ENCODE results near the gene AGPAT4. TPM values are rescaled to one million over a fixed set of nuclear protein-coding genes. Genes with fewer than 3 reads are reported as not detected.
A peak's percentile ranks its signal among the peaks of the same experiment; 100 is the strongest.

Gene AGPAT4
- total RNA-seq, 2 donors from 2014 or later: 15.9 to 19.2 TPM

DNA sequence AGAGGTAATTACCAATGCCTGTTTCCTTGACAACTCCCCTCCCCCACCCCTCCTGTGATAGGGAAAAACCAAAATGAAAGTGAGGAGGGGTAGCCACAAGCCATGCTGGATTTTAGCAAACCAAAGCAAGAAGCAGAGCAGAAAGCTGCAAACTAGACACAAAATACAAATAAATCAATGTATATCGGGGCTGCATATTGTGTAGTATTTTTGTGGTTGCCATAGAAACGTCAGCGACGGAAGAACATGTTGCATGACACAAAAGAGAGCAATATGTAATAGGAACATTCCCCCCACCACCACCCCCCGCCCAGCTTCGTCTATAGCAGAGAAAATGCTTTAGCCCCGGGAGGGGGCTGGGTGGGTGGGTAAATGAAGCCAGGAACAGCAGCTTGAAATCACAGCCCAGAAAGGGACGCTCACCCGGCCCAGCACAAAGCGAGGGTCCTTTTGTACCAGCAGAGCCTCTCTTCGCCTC, 548 bp downstream of the AGPAT4 start:
- peak overlapping the region; percentile 95 for H3K4me3 Mint-ChIP-seq
- no peaks in the 10 kb centered on the region for H3K9me3 ChIP-seq (ENCODE audit: control insufficient read depth, low read length, poor library complexity, severe bottlenecking)
- peaks cover 6% of the 10 kb centered on the region for H3K36me3 Mint-ChIP-seq (ENCODE audit: low read depth)
- peak; percentile 63 for ATAC-seq
- H3K27ac Mint-ChIP-seq: peak overlapping the region; percentile 97
- peaks cover 28% of the 10 kb centered on the region for H3K4me1 Mint-ChIP-seq
- H3K27me3 Mint-ChIP-seq: no peaks in the 10 kb centered on the region
- peak; percentile 18 to 53 (median 26) for DNase-seq

DNA sequence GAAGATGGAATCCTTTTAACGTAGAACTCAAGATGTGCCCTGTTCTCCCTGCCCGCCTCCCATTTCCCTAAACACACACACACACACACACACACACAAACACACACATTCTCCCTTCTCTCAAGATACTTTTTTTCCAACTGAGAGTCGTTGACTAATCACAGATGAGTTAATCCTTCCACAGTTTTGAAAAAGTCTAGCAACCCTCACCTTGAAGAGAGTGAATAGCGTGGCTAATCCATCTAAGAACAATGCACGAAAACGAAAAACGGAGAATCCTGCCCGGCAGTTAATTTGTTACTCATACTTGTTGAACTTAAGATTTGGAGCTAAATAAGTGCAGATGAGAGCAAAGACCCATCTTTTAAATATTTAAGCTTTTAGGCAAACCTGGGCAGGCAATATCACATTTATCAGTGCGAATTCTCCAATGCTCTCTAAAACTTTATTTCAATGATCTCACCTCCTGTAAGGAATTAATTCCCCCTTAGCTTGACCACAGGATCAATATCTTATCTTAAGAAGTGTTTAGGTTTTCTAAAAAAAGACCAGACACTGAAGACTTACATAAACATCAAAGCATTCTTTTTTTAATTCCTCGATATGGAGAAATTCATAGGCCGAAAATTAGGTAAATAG, 1.1 kb downstream of the AGPAT4 start:
- Mint-ChIP-seq H3K27me3 (no peaks in the 10 kb centered on the region), H3K27ac (peak overlapping the region; percentile 97), H3K4me3 (peak overlapping the region; percentile 95), H3K36me3 (ENCODE audit: low read depth) (peaks cover 6% of the 10 kb centered on the region), H3K4me1 (peaks cover 31% of the 10 kb centered on the region)
- ATAC-seq: no peak
- H3K9me3 ChIP-seq (ENCODE audit: control insufficient read depth, low read length, poor library complexity, severe bottlenecking): no peaks in the 10 kb centered on the region
- no peak for DNase-seq

DNA sequence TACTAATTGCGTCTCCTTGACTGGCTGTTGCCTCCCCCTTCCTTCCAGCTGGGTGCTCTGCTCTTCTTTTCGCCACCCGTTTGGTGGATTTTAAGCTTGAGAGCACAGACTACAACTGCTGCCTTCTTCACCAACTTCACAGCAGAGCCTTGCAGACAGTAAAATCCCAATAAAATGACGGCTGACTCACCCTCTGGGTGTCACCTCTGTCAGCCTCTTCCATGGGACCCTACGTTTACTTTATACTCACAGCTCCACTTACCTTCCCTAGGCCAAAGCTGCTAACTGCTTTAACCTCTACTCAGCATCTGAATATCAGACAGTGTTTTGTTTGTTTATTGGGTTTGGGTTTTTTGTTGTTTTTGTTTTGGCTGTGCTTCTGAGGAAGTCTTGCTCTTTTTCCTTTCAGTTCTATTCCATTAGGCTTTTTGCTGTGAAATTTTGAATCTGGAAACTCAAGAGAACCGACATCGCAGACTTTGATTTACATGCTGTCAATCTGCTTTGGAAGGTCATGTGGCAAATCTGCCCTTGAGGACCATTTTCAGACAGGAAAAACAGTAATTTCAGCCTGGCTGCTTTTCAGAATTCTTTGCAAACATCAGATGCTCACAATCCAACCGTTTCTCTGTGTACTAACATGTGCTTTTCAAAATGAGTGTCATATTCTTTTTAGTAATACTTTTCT, 2.4 kb downstream of the AGPAT4 start:
- Mint-ChIP-seq H3K4me1 (peaks cover 37% of the 10 kb centered on the region), H3K4me3 (peak overlapping the region; percentile 34), H3K27ac (peak overlapping the region; percentile 97)

DNA sequence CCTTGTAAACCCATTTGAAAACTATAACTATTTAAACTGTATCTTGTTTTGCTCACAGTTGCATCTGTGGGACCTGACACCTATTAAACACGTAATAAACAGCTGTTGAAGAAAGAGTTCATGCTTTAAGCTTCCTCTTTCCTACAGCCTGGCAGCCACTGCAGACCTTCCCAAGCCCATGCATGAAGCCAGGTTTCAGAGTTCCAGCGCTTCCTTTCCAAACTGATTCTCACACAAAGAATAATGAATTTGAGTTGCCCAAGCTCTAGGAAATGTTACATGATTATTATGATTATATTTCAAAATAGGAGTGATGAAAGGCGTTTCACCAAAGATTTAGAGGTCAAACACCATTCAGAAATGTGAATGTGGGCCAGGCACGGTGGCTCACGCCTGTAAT, 3.7 kb downstream of the AGPAT4 start:
- H3K36me3 Mint-ChIP-seq (ENCODE audit: low read depth): peaks cover 6% of the 10 kb centered on the region

More for the DNA sequence above, 2.4 kb downstream of the AGPAT4 start:
- ATAC-seq (no peak), DNase-seq (no peak)
- no peaks in the 10 kb centered on the region for H3K27me3 Mint-ChIP-seq
- no peaks in the 10 kb centered on the region for H3K9me3 ChIP-seq (ENCODE audit: control insufficient read depth, low read length, poor library complexity, severe bottlenecking)
- peaks cover 6% of the 10 kb centered on the region for H3K36me3 Mint-ChIP-seq (ENCODE audit: low read depth)

DNA sequence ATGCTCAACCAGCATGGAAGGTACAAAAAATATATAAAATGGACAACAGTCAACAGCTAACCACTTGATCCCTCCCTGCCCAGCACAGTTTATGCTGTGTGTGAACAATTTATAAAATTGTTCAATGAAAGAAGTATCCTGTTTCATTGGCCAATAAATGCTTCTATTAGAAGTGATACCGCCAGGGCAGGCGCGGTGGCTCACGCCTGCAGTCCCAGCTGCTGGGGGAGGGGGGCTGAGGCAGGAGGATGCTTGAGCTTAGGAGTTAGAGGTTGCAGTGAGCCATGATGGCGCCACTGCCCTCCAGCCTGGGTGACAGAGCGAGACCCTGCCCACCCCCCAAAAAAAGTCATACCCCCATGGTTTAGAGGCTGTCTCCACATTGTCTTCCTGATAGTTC, 4.6 kb downstream of the AGPAT4 start:
- Mint-ChIP-seq H3K4me3 (peak overlapping the region; percentile 7), H3K27ac (peak overlapping the region; percentile 1), H3K27me3 (no peaks in the 10 kb centered on the region), H3K36me3 (ENCODE audit: low read depth) (peaks cover 8% of the 10 kb centered on the region), H3K4me1 (peaks cover 38% of the 10 kb centered on the region)
- ATAC-seq: no peak
- no peaks in the 10 kb centered on the region for H3K9me3 ChIP-seq (ENCODE audit: control insufficient read depth, low read length, poor library complexity, severe bottlenecking)
- DNase-seq: no peak

More for the DNA sequence above, 3.7 kb downstream of the AGPAT4 start:
- no peak overlapping the region for H3K4me3 Mint-ChIP-seq
- ATAC-seq (no peak), DNase-seq (no peak)
- peaks cover 40% of the 10 kb centered on the region for H3K4me1 Mint-ChIP-seq
- peak overlapping the region; percentile 1 for H3K27ac Mint-ChIP-seq
- no peaks in the 10 kb centered on the region for H3K27me3 Mint-ChIP-seq
- no peaks in the 10 kb centered on the region for H3K9me3 ChIP-seq (ENCODE audit: control insufficient read depth, low read length, poor library complexity, severe bottlenecking)

DNA sequence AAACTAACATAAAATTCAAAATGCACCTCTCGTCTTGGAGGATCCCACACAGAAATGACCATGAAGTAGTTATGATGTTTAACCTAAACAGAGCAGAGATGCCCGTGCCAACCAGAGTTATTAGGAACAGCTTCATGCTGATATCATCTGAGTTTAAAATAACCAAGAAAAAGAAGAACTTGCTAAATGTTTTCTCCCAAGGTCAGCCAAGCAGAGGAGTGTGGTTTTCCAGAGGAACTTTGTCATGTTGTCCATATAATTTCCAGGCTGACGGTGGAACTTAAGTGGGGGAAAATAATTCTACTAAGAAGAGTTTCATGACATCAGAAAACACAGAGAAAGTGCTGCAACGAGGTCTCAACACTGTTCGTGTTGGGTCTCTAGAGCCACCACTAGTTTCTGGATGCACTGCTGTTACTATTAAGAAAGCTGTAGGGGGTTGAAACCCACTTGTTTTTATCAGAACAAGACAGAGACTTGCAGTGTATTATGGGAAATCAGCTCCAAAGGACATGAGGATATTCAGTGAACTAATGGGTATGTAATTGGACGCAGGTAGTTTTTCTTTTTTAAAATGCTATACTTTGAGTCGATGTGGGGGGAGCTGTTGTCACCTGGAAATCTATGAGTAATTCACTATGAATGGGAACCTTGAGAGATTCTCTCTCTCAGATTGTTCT, 5.2 kb downstream of the AGPAT4 start:
- Mint-ChIP-seq H3K4me3 (no peak overlapping the region), H3K27ac (no peak overlapping the region), H3K36me3 (ENCODE audit: low read depth) (peaks cover 8% of the 10 kb centered on the region), H3K27me3 (no peaks in the 10 kb centered on the region), H3K4me1 (peaks cover 35% of the 10 kb centered on the region)
- H3K9me3 ChIP-seq (ENCODE audit: control insufficient read depth, low read length, poor library complexity, severe bottlenecking): no peaks in the 10 kb centered on the region
- no peak for ATAC-seq
- no peak for DNase-seq

DNA sequence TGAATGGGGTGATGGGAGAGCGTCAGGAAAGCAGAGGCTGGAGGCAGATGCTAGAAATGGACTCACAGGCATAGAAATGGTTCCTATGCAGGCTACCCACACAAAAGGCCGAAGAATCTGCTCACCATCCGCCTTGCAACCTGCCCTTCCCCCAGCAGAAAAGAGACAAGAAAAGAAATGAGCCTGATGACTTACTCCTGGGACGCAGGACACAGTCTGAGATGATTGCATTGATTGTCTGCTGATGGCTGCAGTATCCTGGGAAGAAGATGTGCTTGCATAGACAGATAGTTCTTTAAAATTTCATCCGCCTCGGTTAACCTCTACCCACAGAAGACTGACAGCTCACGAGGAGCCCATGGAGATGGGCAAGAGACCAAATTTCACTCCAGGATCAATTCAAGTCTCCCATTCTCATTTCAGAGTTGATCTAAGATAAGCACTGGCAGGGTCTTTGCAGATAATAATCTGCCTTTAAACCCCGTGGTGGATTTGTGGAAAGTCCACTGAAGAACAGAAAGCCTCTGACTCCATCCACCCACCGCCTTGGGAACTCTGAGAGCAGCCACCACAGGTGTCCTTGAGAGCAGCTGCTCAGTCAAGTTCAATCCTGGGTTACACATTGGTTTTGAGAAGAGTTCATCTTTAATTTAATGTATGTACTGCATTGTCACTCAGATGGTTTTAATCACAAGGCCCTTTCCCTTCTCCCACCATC, 7.2 kb downstream of the AGPAT4 start:
- Mint-ChIP-seq H3K27ac (peak overlapping the region; percentile 83), H3K4me3 (no peak overlapping the region), H3K36me3 (ENCODE audit: low read depth) (peaks cover 11% of the 10 kb centered on the region), H3K27me3 (no peaks in the 10 kb centered on the region), H3K4me1 (peaks cover 33% of the 10 kb centered on the region)
- no peaks in the 10 kb centered on the region for H3K9me3 ChIP-seq (ENCODE audit: control insufficient read depth, low read length, poor library complexity, severe bottlenecking)
- ATAC-seq: no peak
- DNase-seq: no peak

DNA sequence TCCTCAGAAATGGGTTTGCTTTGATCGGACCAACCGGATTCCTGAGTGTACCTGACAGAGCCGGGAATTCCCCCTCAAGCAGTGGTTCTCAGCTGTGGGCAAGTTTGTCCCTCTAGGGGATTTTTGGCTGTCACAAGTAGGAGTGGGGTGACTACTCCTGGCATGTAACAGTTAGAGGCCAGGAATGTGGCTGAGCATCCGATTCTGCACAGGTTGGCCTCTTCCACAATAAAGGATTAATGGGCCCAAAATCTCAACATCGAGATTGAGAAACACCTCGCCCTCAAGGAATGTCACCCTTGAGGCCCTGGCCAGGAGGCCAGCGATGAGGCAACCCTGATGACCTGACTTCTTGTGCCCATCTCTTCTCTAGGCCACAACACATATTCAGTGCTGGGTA, 7.9 kb downstream of the AGPAT4 start:
- no peaks in the 10 kb centered on the region for H3K27me3 Mint-ChIP-seq
- ATAC-seq: peak; percentile 35
- DNase-seq: no peak

DNA sequence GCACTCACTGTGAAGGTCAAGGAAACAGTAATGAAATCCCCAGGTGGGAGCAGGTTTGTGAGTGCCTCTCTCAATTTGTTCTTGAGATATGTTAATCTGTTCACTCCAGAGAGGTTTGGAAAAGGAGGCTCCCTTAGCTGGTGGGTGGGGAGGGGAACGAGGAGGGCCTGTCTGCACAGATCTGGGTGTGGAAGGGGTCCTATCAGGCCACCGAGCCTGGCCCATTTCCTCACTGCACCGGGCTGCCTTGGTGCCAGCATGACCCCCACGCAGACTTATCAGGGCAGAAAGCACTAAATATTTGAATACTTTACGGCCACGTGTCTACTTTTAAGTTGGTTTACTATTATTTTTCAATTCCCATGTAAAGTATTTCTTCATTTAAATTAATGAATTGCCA, 8.3 kb downstream of the AGPAT4 start:
- Mint-ChIP-seq H3K4me1 (peaks cover 30% of the 10 kb centered on the region), H3K4me3 (no peak overlapping the region), H3K27ac (peak overlapping the region; percentile 83), H3K36me3 (ENCODE audit: low read depth) (peaks cover 10% of the 10 kb centered on the region), H3K27me3 (no peaks in the 10 kb centered on the region)
- ATAC-seq (no peak), DNase-seq (no peak)
- no peaks in the 10 kb centered on the region for H3K9me3 ChIP-seq (ENCODE audit: control insufficient read depth, low read length, poor library complexity, severe bottlenecking)

More for the DNA sequence above, 7.9 kb downstream of the AGPAT4 start:
- H3K4me3 Mint-ChIP-seq: no peak overlapping the region
- H3K27ac Mint-ChIP-seq: peak overlapping the region; percentile 83
- H3K9me3 ChIP-seq (ENCODE audit: control insufficient read depth, low read length, poor library complexity, severe bottlenecking): no peaks in the 10 kb centered on the region
- peaks cover 9% of the 10 kb centered on the region for H3K36me3 Mint-ChIP-seq (ENCODE audit: low read depth)
- peaks cover 30% of the 10 kb centered on the region for H3K4me1 Mint-ChIP-seq

DNA sequence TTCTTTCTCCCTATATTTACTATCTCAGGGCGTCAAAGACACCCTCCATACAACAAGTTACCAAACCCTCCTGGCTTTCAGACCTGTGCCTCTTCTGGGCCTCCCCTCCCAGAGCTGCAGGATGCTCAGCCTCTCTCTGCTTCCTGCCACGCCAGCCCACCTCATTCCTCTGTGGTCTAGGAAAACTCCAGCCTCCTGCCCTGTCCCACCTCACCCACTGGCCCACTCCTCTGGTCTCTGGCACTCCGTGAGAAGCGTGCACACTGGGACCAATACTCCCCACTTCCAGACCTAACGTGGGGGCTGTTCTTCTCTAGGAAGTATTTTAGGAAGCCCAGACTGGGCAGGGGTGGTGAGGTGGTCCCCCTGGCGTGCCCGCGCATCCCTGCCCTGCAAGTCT, 9.7 kb downstream of the AGPAT4 start:
- DNase-seq (no peak), ATAC-seq (no peak)
- Mint-ChIP-seq H3K36me3 (ENCODE audit: low read depth) (peaks cover 8% of the 10 kb centered on the region), H3K4me3 (no peak overlapping the region), H3K27ac (peak overlapping the region; percentile 16), H3K4me1 (peaks cover 27% of the 10 kb centered on the region), H3K27me3 (no peaks in the 10 kb centered on the region)
- no peaks in the 10 kb centered on the region for H3K9me3 ChIP-seq (ENCODE audit: control insufficient read depth, low read length, poor library complexity, severe bottlenecking)

DNA sequence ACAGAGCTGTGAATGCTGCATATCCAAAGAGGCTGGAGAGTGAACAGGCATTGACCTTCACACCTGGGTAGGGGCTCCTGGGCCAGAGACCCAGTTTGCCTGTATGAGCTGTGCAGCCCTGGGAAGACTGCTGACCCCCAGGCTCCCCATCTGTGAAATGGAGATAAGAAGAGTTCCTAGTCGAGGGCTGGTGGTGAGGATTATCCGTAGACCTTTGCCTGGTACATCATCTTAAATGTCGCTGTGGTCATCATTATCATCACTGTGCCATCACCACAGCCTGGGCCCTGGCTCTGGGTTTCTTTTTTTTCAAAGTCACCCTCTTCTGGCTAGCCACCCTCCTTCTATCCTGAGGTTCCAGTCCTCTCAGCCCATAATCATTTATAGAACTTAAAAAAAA, 12.0 kb downstream of the AGPAT4 start:
- ATAC-seq (no peak), DNase-seq (no peak)
- no peak overlapping the region for H3K27ac Mint-ChIP-seq
- peaks cover 23% of the 10 kb centered on the region for H3K4me1 Mint-ChIP-seq
- peaks cover 8% of the 10 kb centered on the region for H3K36me3 Mint-ChIP-seq (ENCODE audit: low read depth)
- H3K27me3 Mint-ChIP-seq: no peaks in the 10 kb centered on the region
- peak overlapping the region; percentile 68 for H3K4me3 Mint-ChIP-seq
- H3K9me3 ChIP-seq (ENCODE audit: control insufficient read depth, low read length, poor library complexity, severe bottlenecking): no peaks in the 10 kb centered on the region

DNA sequence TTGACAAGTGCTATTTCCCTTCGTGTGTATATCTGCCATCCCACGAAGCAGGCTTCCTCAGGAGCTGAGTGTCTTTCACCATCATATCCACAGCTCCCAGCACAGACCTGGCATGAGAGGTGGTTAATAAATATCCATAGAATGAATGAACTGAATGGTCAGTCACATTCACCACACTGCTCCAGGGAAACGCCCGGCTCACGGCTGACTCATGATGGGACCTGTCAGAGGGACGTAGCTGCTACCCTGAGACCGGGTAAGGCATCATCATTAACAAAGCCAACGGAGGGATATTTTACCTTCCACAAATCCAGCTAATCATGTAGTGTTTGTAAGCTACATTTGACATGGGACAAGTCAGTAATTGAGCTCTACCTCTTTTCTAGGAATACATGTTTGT, 12.5 kb downstream of the AGPAT4 start:
- Mint-ChIP-seq H3K4me3 (peak overlapping the region; percentile 68), H3K36me3 (ENCODE audit: low read depth) (peaks cover 8% of the 10 kb centered on the region), H3K27me3 (no peaks in the 10 kb centered on the region), H3K4me1 (peaks cover 23% of the 10 kb centered on the region), H3K27ac (peak overlapping the region; percentile 41)
- DNase-seq (no peak), ATAC-seq (no peak)
- H3K9me3 ChIP-seq (ENCODE audit: control insufficient read depth, low read length, poor library complexity, severe bottlenecking): no peaks in the 10 kb centered on the region

DNA sequence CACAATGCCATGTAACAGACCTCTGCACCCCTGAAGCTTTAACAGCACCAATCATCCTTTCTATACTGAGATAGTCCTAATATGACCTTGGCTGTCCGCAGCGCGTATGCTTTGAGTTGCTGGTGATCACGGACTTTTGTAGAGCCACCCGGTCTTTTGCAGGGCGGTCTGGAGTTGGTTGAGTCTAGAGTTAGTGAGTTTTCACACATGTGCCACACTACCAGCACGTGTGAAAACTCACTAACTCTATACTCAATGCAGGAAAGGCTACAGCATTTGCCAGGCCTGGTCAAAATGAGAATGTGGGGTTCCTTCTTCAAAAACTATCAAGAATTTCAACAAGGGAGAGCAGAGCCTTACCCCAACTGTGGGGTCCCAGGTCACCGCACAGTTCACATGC, 14.6 kb downstream of the AGPAT4 start:
- Mint-ChIP-seq H3K36me3 (ENCODE audit: low read depth) (peaks cover 6% of the 10 kb centered on the region), H3K4me3 (peak overlapping the region; percentile 12), H3K27me3 (no peaks in the 10 kb centered on the region), H3K4me1 (peaks cover 21% of the 10 kb centered on the region), H3K27ac (no peak overlapping the region)
- DNase-seq: no peak
- no peak for ATAC-seq
- H3K9me3 ChIP-seq (ENCODE audit: control insufficient read depth, low read length, poor library complexity, severe bottlenecking): no peaks in the 10 kb centered on the region
